ENCODE measurements around the gene CLNK. TPM values are rescaled to one million over a fixed set of nuclear protein-coding genes. Genes with fewer than 3 reads are reported as not detected.

The CLNK gene
- polyA plus RNA-seq, 2 of the 4 experiments (the other 2 are of a cell fraction): not detected

DNA sequence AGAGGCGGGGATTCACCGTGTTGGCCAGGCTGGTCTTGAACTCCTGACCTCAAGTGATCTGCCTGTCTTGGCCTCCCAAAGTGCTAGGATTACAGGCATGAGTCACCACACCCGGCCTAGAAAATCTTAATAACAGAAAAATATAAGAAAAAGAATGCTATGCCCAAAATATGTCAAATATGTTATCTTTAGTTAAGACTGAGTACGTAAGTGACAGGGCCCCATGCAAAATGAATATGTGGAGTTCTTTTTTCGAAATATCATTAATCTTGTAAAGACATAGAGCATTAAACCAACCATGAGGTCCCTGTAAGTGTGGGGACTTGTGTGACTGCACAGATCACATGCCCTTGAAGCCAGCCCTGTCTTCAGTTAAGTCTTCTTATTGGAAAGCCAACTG lies 218.4 kb downstream of the CLNK start:
- H3K4me1 ChIP-seq: no peaks in the 10 kb centered on the region
- TF ChIP-seq MYC (IDR thresholded peaks at IDR 0.05; ENCODE audit: borderline replicate concordance, low read length) (no peak), TP53 (CRISPR knock-in tag; IDR thresholded peaks at IDR 0.05) (no peak), EHMT2 (IDR thresholded peaks at IDR 0.05; ENCODE audit: low read depth) (no peak), GATA3 (IDR thresholded peaks at IDR 0.05; ENCODE audit: borderline replicate concordance) (no peak), NPAS2 (CRISPR knock-in tag; IDR thresholded peaks at IDR 0.05; ENCODE audit: borderline replicate concordance) (no peak), CBX8 (IDR thresholded peaks at IDR 0.05) (no peak), RAD21 (conservative IDR thresholded peaks at IDR 0.05 in 1 of 2, IDR thresholded peaks at IDR 0.05 in 1 of 2) (no peak), ZC3H11A (IDR thresholded peaks at IDR 0.05) (no peak), MAFK (IDR thresholded peaks at IDR 0.05; ENCODE audit: partially characterized antibody) (no peak), HDAC2 (IDR thresholded peaks at IDR 0.05) (no peak), RNF2 (IDR thresholded peaks at IDR 0.05; ENCODE audit: borderline replicate concordance, low read depth) (no peak), ESRRA (IDR thresholded peaks at IDR 0.05; ENCODE audit: borderline replicate concordance, low read length) (no peak), CHD2 (IDR thresholded peaks at IDR 0.05; ENCODE audit: low read length, partially characterized antibody) (no peak), KDM1A (IDR thresholded peaks at IDR 0.05; ENCODE audit: low read depth) (no peak)
- TF ChIP-seq, protein P1, sequence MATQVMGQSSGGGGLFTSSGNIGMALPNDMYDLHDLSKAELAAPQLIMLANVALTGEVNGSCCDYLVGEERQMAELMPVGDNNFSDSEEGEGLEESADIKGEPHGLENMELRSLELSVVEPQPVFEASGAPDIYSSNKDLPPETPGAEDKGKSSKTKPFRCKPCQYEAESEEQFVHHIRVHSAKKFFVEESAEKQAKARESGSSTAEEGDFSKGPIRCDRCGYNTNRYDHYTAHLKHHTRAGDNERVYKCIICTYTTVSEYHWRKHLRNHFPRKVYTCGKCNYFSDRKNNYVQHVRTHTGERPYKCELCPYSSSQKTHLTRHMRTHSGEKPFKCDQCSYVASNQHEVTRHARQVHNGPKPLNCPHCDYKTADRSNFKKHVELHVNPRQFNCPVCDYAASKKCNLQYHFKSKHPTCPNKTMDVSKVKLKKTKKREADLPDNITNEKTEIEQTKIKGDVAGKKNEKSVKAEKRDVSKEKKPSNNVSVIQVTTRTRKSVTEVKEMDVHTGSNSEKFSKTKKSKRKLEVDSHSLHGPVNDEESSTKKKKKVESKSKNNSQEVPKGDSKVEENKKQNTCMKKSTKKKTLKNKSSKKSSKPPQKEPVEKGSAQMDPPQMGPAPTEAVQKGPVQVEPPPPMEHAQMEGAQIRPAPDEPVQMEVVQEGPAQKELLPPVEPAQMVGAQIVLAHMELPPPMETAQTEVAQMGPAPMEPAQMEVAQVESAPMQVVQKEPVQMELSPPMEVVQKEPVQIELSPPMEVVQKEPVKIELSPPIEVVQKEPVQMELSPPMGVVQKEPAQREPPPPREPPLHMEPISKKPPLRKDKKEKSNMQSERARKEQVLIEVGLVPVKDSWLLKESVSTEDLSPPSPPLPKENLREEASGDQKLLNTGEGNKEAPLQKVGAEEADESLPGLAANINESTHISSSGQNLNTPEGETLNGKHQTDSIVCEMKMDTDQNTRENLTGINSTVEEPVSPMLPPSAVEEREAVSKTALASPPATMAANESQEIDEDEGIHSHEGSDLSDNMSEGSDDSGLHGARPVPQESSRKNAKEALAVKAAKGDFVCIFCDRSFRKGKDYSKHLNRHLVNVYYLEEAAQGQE (IDR thresholded peaks at IDR 0.05): no peak
- TF ChIP-seq, protein P2, sequence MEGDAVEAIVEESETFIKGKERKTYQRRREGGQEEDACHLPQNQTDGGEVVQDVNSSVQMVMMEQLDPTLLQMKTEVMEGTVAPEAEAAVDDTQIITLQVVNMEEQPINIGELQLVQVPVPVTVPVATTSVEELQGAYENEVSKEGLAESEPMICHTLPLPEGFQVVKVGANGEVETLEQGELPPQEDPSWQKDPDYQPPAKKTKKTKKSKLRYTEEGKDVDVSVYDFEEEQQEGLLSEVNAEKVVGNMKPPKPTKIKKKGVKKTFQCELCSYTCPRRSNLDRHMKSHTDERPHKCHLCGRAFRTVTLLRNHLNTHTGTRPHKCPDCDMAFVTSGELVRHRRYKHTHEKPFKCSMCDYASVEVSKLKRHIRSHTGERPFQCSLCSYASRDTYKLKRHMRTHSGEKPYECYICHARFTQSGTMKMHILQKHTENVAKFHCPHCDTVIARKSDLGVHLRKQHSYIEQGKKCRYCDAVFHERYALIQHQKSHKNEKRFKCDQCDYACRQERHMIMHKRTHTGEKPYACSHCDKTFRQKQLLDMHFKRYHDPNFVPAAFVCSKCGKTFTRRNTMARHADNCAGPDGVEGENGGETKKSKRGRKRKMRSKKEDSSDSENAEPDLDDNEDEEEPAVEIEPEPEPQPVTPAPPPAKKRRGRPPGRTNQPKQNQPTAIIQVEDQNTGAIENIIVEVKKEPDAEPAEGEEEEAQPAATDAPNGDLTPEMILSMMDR (IDR thresholded peaks at IDR 0.05): no peak
- TF ChIP-seq, protein P3, sequence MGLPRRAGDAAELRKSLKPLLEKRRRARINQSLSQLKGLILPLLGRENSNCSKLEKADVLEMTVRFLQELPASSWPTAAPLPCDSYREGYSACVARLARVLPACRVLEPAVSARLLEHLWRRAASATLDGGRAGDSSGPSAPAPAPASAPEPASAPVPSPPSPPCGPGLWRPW (IDR thresholded peaks at IDR 0.05): no peak
- no peak overlapping the region for H3K4me2 ChIP-seq
- POLR2A ChIA-PET: no interaction called here
- H3K9me3 ChIP-seq: no peaks in the 10 kb centered on the region
- 39% methylated on average over 5 of the region's 5 CpGs for WGBS (ENCODE audit: missing lambda C conversion rate)
- H3K27ac ChIP-seq: no peak overlapping the region
- no peak for FAIRE-seq
- CTCF ChIA-PET: no interaction called here
- no peak for DNase-seq (ENCODE audit: low read depth in 1 of 2, low spot score in 1 of 2)
- no peak overlapping the region for H3K4me3 ChIP-seq
- ATAC-seq: no peak

DNA sequence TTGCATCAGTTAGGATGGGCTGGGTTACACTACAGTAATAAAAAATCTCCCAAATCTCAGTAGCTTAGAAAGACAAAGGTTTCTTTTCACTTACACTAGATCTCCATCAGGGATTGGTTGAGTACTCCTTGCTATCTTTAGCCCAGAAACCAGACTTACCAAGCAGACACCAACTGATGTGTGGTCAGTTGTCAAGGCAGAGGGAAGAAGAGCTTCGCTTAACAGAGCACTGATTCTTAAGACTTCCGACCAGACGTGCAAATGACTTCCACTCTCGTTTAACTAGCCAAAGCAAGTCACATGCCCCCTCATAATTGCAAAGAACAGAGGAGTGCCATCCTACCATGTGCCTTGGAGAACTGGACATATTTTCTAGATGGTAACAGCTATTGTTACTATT lies 221.7 kb downstream of the CLNK start:
- ChIA-PET CTCF (no interaction called here), POLR2A (no interaction called here)
- Histone ChIP-seq H3K4me3 (no peak overlapping the region), H3K4me1 (no peaks in the 10 kb centered on the region), H3K27ac (no peak overlapping the region), H3K4me2 (no peak overlapping the region), H3K9me3 (no peaks in the 10 kb centered on the region; the same call in 2 of the 3 replicates)
- TF ChIP-seq RARB (CRISPR knock-in tag; IDR thresholded peaks at IDR 0.05) (no peak), CHD4 (IDR thresholded peaks at IDR 0.05; ENCODE audit: borderline replicate concordance) (no peak), TP53 (CRISPR knock-in tag; IDR thresholded peaks at IDR 0.05) (no peak), KDM5A (IDR thresholded peaks at IDR 0.05) (no peak), BHLHE40 (IDR thresholded peaks at IDR 0.05; ENCODE audit: low read depth, low read length) (no peak), MAFK (IDR thresholded peaks at IDR 0.05; ENCODE audit: partially characterized antibody) (no peak), HOXB13 (CRISPR knock-in tag; IDR thresholded peaks at IDR 0.05; ENCODE audit: low read depth) (no peak), RNF2 (IDR thresholded peaks at IDR 0.05; ENCODE audit: borderline replicate concordance, low read depth) (no peak), ZFP36 (IDR thresholded peaks at IDR 0.05; ENCODE audit: borderline replicate concordance, partially characterized antibody) (no peak), FOXS1 (CRISPR knock-in tag; IDR thresholded peaks at IDR 0.05) (no peak), EP300 (IDR thresholded peaks at IDR 0.05) (no peak), RAD21 (conservative IDR thresholded peaks at IDR 0.05 in 1 of 2, IDR thresholded peaks at IDR 0.05 in 1 of 2) (no peak), ESRRA (IDR thresholded peaks at IDR 0.05; ENCODE audit: borderline replicate concordance, low read length) (no peak), JUNB (IDR thresholded peaks at IDR 0.05) (no peak)
- TF ChIP-seq, protein P4, sequence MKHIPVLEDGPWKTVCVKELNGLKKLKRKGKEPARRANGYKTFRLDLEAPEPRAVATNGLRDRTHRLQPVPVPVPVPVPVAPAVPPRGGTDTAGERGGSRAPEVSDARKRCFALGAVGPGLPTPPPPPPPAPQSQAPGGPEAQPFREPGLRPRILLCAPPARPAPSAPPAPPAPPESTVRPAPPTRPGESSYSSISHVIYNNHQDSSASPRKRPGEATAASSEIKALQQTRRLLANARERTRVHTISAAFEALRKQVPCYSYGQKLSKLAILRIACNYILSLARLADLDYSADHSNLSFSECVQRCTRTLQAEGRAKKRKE (CRISPR knock-in tag; IDR thresholded peaks at IDR 0.05; ENCODE audit: low read depth): no peak
- TF ChIP-seq, protein P5, sequence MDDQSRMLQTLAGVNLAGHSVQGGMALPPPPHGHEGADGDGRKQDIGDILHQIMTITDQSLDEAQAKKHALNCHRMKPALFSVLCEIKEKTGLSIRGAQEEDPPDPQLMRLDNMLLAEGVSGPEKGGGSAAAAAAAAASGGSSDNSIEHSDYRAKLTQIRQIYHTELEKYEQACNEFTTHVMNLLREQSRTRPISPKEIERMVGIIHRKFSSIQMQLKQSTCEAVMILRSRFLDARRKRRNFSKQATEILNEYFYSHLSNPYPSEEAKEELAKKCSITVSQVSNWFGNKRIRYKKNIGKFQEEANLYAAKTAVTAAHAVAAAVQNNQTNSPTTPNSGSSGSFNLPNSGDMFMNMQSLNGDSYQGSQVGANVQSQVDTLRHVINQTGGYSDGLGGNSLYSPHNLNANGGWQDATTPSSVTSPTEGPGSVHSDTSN (IDR thresholded peaks at IDR 0.05): no peak
- no peak for DNase-seq (ENCODE audit: low read depth in 1 of 2, low spot score in 1 of 2)
- WGBS (ENCODE audit: missing lambda C conversion rate): 44% methylated on average over 4 of the region's 4 CpGs
- no peak for FAIRE-seq
- ATAC-seq: no peak
